GM23338 (cell line): Measurements from ENCODE around the gene DGCR8. TPM values are rescaled to one million over a fixed set of nuclear protein-coding genes. Genes with fewer than 3 reads are reported as not detected.
A peak's percentile ranks its signal among the peaks of the same experiment; 100 is the strongest.

Experiments
- ATAC-seq: fragments of 200-7000 bp; cut with Tn5 transposase; 3 replicates; pipeline ENCODE4 v1.9.1; 2020
- DNase-seq: peaks from one replicate; pipeline ENCODE4 v3.0.0-alpha.2; 2015; ENCODE audit warnings: low spot score
- H2AFZ ChIP-seq: fragments of 200-600 bp; sonication (generic); 2 replicates; pipeline ENCODE4 v1.8.0; 2016; ENCODE audit warnings: antibody characterized with exemption, mild to moderate bottlenecking, moderate library complexity
- H3F3A ChIP-seq: fragments of 200-600 bp; sonication (generic); replicated peaks from 2 replicates; pipeline ENCODE4 v1.8.0; 2017; ENCODE audit warnings: antibody characterized with exemption, mixed run types, low read depth
- H3K27ac ChIP-seq: fragments of 200-600 bp; sonication (generic); 2 replicates; pipeline ENCODE4 v1.6.1; 2016; ENCODE audit warnings: low read depth
- H3K27me3 ChIP-seq: fragments of 200-600 bp; sonication (generic); 2 replicates; pipeline ENCODE4 v1.8.0; 2016; ENCODE audit warnings: mild to moderate bottlenecking, mixed run types, moderate library complexity; ENCODE audit not compliant: insufficient read depth
- H3K36me3 ChIP-seq: fragments of 200-600 bp; sonication (generic); 2 replicates; pipeline ENCODE4 v1.8.0; 2016; ENCODE audit warnings: mild to moderate bottlenecking; ENCODE audit not compliant: insufficient read depth
- H3K4me1 ChIP-seq: fragments of 200-600 bp; sonication (generic); 2 replicates; pipeline ENCODE4 v1.8.0; 2016; ENCODE audit warnings: mild to moderate bottlenecking, moderate library complexity; ENCODE audit not compliant: insufficient read depth
- H3K4me2 ChIP-seq: fragments of 200-600 bp; sonication (generic); 2 replicates; pipeline ENCODE4 v1.7.1; 2017; ENCODE audit warnings: mixed run types
- H3K4me3 ChIP-seq: fragments of 200-600 bp; sonication (generic); 2 replicates; pipeline ENCODE4 v1.6.1; 2016; ENCODE audit warnings: mixed run types
- H3K79me2 ChIP-seq: fragments of 200-600 bp; sonication (generic); replicated peaks from 2 replicates; pipeline ENCODE4 v1.8.0; 2017; ENCODE audit warnings: mild to moderate bottlenecking; ENCODE audit not compliant: insufficient read depth
- H3K9me2 ChIP-seq: fragments of 200-600 bp; sonication (generic); 2 replicates; pipeline ENCODE4 v1.8.0; 2017; ENCODE audit not compliant: insufficient read depth
- H4K20me1 ChIP-seq: fragments of 200-600 bp; sonication (generic); replicated peaks from 2 replicates; pipeline ENCODE4 v1.8.0; 2017; ENCODE audit warnings: mild to moderate bottlenecking; ENCODE audit not compliant: insufficient read depth
- H3K27ac Mint-ChIP-seq: 2 replicates; pipeline ENCODE4 v1.8.0; 2020; ENCODE audit warnings: inconsistent platforms, mild to moderate bottlenecking, moderate library complexity, mixed read lengths
- H3K27me3 Mint-ChIP-seq: 3 replicates; pipeline ENCODE4 v1.8.0; 2022; ENCODE audit warnings: low read depth, mild to moderate bottlenecking, moderate library complexity, mixed read lengths, inconsistent platforms; ENCODE audit not compliant: insufficient read depth, poor library complexity
- H3K36me3 Mint-ChIP-seq: 3 replicates; pipeline ENCODE4 v1.8.0; 2021; ENCODE audit warnings: low read depth, mild to moderate bottlenecking, inconsistent platforms, moderate library complexity, mixed read lengths
- H3K4me1 Mint-ChIP-seq: 3 replicates; pipeline ENCODE4 v1.8.0; 2020; ENCODE audit warnings: mild to moderate bottlenecking, inconsistent platforms, mixed read lengths
- H3K4me3 Mint-ChIP-seq: 3 replicates; pipeline ENCODE4 v1.8.0; 2021; ENCODE audit warnings: moderate library complexity, mild to moderate bottlenecking, inconsistent platforms, mixed read lengths
- H3K9me3 Mint-ChIP-seq: 3 replicates; pipeline ENCODE4 v1.8.0; 2020; ENCODE audit warnings: moderate library complexity, mild to moderate bottlenecking, inconsistent platforms, mixed read lengths
- CREB1 ChIP-seq: fragments of 250-450 bp; sonication (Bioruptor Pico); IDR thresholded peaks from 2 replicates; pipeline ENCODE4 v1.5.0; 2020; ENCODE audit warnings: low read depth, mild to moderate bottlenecking, moderate library complexity
- CTCF ChIP-seq, 2 experiments: fragments of 200-600 bp in 1 of 2; sonication (generic) in 1 of 2; conservative IDR thresholded peaks; 2 replicates each; pipeline versions ENCODE4 v1.5.1 to v1.6.1; 2016 to 2017; ENCODE audit warnings: antibody characterized with exemption in 2 of 2, low read depth in 2 of 2, mild to moderate bottlenecking in 2 of 2, moderate library complexity in 1 of 2
- ETS1 ChIP-seq: IDR thresholded peaks from 2 replicates; pipeline ENCODE4 v1.6.1; 2016; ENCODE audit warnings: antibody characterized with exemption
- EZH2 ChIP-seq: fragments of 200-600 bp; sonication (generic); IDR thresholded peaks from one replicate; pipeline ENCODE4 v1.8.0; 2017; ENCODE audit warnings: antibody characterized with exemption, mild to moderate bottlenecking, low read depth; ENCODE audit not compliant: unreplicated experiment
- EZH2phosphoT487 ChIP-seq: fragments of 200-600 bp; sonication (generic); IDR thresholded peaks from one replicate; pipeline ENCODE4 v1.8.1; 2018; ENCODE audit warnings: antibody characterized with exemption; ENCODE audit not compliant: unreplicated experiment
- JUNB ChIP-seq: IDR thresholded peaks from one replicate; pipeline ENCODE4 v1.6.1; 2016; ENCODE audit warnings: antibody characterized with exemption; ENCODE audit not compliant: unreplicated experiment
- NANOG ChIP-seq: IDR thresholded peaks from 2 replicates; pipeline ENCODE4 v1.6.1; 2016; ENCODE audit warnings: antibody characterized with exemption, borderline replicate concordance
- POLR2AphosphoS5 ChIP-seq: IDR thresholded peaks from 2 replicates; pipeline ENCODE4 v1.6.1; 2016; ENCODE audit warnings: antibody characterized with exemption, low read depth
- STAT1 ChIP-seq: IDR thresholded peaks from one replicate; pipeline ENCODE4 v1.6.1; 2016; ENCODE audit warnings: antibody characterized with exemption; ENCODE audit not compliant: unreplicated experiment
- ZNF114 ChIP-seq: fragments of 250-450 bp; sonication (Bioruptor Pico); IDR thresholded peaks from 2 replicates; pipeline ENCODE4 v1.5.0; 2020; ENCODE audit warnings: mild to moderate bottlenecking, moderate library complexity
- ZNF331 ChIP-seq: fragments of 250-450 bp; sonication (Bioruptor Pico); IDR thresholded peaks from 2 replicates; pipeline ENCODE4 v1.5.0; 2020; ENCODE audit warnings: low read depth, mild to moderate bottlenecking, moderate library complexity
- polyA plus RNA-seq: library from polyadenylated mRNA; unstranded; fragments of >200 nt; fragmentation: Nextera tagmentation; extraction: Ambion mirVana; gene quantifications from 2 replicates; pipeline ENCODE4 v1.2.1, GENCODE V29; 2016
- total RNA-seq: library from RNA; depleted of rRNA; stranded (reverse); fragments of >200 nt; shearing (Covaris generic); gene quantifications from 2 replicates; pipeline ENCODE4 v1.2.3, GENCODE V29; 2014

The DGCR8 gene
- total and polyA plus RNA-seq, 2 experiments from 2014 or later = 12.2 to 48.9 TPM

GRCh38 chr22:20085651-20086050 lies 5.6 kb downstream of the DGCR8 start:
- H3K79me2 ChIP-seq = peaks cover 82% of the 10 kb centered on the region
- Mint-ChIP-seq H3K4me3 (no peak overlapping the region), H3K27me3 (peaks cover 35% of the 10 kb centered on the region), H3K36me3 (peaks cover 73% of the 10 kb centered on the region), H3K9me3 (no peaks in the 10 kb centered on the region; the same call in 2 of the 3 replicates), H3K27ac (0 out of 2 replicates have a peak overlapping the region, but pooled peaks have one; percentile 92), H3K4me1 (peaks cover 36% of the 10 kb centered on the region)
- no peak overlapping the region for H3K4me2 ChIP-seq
- no peak for TF ChIP-seq NANOG
- TF ChIP-seq ETS1 = no peak
- TF ChIP-seq JUNB = no peak
- TF ChIP-seq EZH2phosphoT487 = no peak
- no peak for TF ChIP-seq CREB1 (CRISPR knock-in tag)
- TF ChIP-seq EZH2 = no peak
- no peak for TF ChIP-seq POLR2AphosphoS5
- TF ChIP-seq CTCF (conservative IDR thresholded peaks at IDR 0.05; ENCODE audit: low read depth in 2 of 2) = no peak
- TF ChIP-seq STAT1 = no peak
- H3K4me3 ChIP-seq = no peak overlapping the region
- ATAC-seq = no peak
- peaks cover 34% of the 10 kb centered on the region for H3F3A ChIP-seq
- H4K20me1 ChIP-seq = peaks cover 61% of the 10 kb centered on the region
- DNase-seq = no peak
- no peaks in the 10 kb centered on the region for H3K27me3 ChIP-seq
- no peaks in the 10 kb centered on the region for H3K9me2 ChIP-seq
- H2AFZ ChIP-seq = no peak overlapping the region
- peak overlapping the region; percentile 69; the same call in 1 of the 2 replicates for H3K27ac ChIP-seq
- peaks cover 12% of the 10 kb centered on the region; the same call in 1 of the 2 replicates for H3K4me1 ChIP-seq
- peaks cover 36% of the 10 kb centered on the region for H3K36me3 ChIP-seq

GRCh38 chr22:20086101-20086599 lies 6.1 kb downstream of the DGCR8 start:
- H3K36me3 Mint-ChIP-seq = peaks cover 75% of the 10 kb centered on the region
- H3K4me1 ChIP-seq = peaks cover 12% of the 10 kb centered on the region; the same call in 1 of the 2 replicates
- no peak overlapping the region for H3K4me3 ChIP-seq
- peaks cover 78% of the 10 kb centered on the region for H3K79me2 ChIP-seq
- H3K4me1 Mint-ChIP-seq = peaks cover 36% of the 10 kb centered on the region
- peaks cover 62% of the 10 kb centered on the region for H4K20me1 ChIP-seq
- DNase-seq (no peak), ATAC-seq (no peak)
- H3K4me3 Mint-ChIP-seq = no peak overlapping the region
- no peaks in the 10 kb centered on the region for H3K9me2 ChIP-seq
- H3K4me2 ChIP-seq = no peak overlapping the region
- H3K27me3 Mint-ChIP-seq = peaks cover 32% of the 10 kb centered on the region
- peaks cover 39% of the 10 kb centered on the region for H3K36me3 ChIP-seq
- no peaks in the 10 kb centered on the region; the same call in 2 of the 3 replicates for H3K9me3 Mint-ChIP-seq
- TF ChIP-seq ZNF331 (CRISPR knock-in tag) (no peak), ZNF114 (CRISPR knock-in tag) (no peak), JUNB (no peak)
- H2AFZ ChIP-seq = no peak overlapping the region
- H3K27ac Mint-ChIP-seq = peak overlapping the region; percentile 17; the same call in 1 of the 2 replicates
- H3K27ac ChIP-seq = no peak overlapping the region
- peaks cover 31% of the 10 kb centered on the region for H3F3A ChIP-seq
- no peaks in the 10 kb centered on the region for H3K27me3 ChIP-seq
